NCI-H2196 treated with DMSO at 0.1 percent for 48 hours (cell line): ENCODE results near the gene CCDC137.

Source experiments
- DNase-seq: peaks from one replicate; lab custom pipeline; 2025; ENCODE audit not compliant: unreplicated experiment; lab: John Stamatoyannopoulos, UW

The CCDC137 gene

DNA sequence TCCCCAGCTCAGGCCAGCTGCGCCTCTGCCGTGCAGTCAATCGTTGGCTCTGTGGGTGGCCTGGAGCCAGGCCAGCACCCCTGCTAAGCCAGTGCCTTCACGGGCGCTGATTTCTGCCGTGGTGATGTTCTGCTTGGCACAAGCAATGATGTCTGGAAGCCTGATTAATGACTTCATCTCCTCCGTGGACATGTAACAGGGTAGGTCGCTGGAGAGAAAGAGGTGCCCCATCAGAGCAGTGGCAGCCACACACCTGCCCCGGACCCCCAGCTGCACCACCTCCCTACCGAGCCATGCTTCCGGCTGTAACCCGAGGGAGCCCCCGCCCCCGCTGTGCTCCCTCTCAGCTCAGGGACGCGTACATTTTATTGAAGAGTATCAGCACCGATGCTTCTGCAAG is 15.1 kb downstream of the CCDC137 start:
- peak; percentile 76 for DNase-seq

GRCh38 chr17:81682565-81683207 is 16.1 kb downstream of the CCDC137 start:
- no peak for DNase-seq

DNA sequence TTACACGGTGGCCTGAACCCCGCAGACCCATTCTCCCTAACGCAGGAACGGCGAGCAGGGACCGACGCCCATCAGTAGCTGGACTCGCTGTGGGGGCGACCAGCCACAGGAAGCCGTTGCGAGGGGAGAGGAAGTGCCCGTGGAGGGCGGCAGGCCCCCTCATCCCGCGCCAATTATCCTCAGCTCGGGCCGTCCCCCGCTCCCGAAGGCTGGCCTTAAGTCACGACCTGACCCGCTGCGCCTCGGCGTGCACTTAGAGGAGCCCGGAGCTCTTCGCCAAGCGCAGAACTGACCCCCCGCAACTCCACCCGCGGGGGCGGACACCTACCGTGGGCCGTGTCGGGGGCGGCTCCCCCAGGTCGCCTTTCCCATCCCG is 16.7 kb downstream of the CCDC137 start:
- DNase-seq: no peak

DNA sequence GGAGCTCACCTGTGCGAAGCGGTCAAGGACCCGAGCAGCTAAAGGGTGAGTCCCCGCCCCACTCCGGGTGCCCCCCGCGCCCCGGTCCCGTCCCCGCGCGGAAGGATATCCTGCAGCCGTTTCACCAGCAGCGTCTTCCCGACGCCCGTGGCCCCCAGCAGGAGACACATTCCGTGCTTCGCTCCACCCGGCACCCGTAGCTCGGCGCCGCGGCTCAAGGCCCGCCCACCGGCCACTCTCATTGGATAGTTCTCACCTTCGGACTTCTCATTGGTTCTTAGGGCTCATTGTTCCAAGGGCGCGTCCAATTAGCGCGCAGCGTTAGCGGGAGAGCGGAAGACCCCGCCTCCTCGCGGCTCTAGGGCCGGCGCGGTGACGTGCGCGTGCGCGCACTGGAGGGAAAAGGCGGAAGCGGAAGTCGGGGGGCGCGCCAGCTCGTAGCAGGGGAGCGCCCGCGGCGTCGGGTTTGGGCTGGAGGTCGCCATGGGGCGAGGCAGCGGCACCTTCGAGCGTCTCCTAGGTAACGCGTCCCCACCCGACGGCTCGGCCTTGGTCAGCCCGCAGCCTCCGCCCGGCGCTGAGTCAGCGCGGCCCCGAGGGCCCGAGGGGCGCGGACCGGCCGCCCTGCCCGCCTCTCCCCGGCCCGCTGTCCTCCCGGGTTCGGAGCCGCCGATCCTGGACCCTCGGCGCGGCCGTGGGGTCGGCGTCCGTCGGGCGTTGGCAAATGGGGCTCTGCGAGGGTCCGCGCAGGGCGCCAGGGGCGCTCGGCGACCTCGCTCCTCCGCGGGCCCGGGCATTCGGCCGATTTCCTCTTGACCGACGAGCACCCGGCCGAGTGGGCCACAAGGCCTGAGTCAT is 17.3 kb downstream of the CCDC137 start, which contains the start of the genes ARL16 and HGS:
Gene ARL16, minus strand, starts transcription at position 214 of the 858 bp plus-strand sequence. Its CDS starts 44 bp downstream, at position 170.
Gene HGS, plus strand, starts transcription at position 428 of the 858 bp plus-strand sequence. Its CDS starts 56 bp downstream, at position 484.
- DNase-seq: peak; percentile 99

DNA sequence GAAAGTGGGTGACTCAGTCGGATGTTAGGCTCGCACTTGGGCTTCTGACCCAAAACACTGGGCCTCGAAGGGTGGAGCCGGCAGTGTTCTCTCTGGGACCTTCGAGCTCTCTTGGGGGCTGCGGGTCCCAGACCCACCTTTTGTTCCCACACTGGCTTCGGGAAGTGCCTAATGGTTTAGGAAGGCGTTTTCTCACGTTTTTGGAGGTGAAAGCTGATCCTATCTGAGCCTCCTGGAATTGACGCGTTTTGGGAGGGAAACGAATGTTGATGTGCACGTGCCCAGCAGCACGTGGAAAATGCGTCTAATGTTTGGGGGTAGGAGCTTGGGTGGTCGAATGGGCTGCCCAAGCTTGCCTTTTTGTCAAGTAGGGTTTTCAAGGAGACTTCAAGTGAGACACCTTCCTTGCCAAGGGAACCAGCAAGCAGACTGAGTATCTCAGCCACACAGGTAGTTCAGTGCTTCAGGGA is 17.9 kb downstream of the CCDC137 start:
- no peak for DNase-seq

GRCh38 chr17:81685108-81685507 is 18.6 kb downstream of the CCDC137 start:
- no peak for DNase-seq

DNA sequence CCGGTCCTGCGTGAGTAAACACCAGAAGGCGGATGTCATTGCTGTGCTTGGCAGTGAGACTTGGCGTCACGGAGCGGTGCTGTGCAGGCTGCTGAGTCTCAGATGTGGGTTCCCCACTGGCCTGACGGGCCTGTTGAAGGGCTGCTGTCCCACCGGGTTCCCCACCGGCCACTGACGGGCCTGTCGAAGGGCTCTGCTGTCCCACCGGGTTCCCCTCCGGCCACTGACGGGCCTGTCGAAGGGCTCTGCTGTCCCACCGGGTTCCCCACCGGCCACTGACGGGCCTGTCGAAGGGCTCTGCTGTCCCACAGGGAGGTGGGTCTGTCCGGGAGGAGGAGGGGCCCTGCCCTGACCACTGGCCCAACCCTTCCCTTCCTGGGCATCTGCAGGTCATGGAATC is 20.1 kb downstream of the CCDC137 start:
- no peak for DNase-seq

- DNase-seq: no peak
Observed at GRCh38 chr17:81687770-81688541, 21.4 kb downstream of the CCDC137 start.

GRCh38 chr17:81688616-81689015 is 22.1 kb downstream of the CCDC137 start:
- no peak for DNase-seq

DNA sequence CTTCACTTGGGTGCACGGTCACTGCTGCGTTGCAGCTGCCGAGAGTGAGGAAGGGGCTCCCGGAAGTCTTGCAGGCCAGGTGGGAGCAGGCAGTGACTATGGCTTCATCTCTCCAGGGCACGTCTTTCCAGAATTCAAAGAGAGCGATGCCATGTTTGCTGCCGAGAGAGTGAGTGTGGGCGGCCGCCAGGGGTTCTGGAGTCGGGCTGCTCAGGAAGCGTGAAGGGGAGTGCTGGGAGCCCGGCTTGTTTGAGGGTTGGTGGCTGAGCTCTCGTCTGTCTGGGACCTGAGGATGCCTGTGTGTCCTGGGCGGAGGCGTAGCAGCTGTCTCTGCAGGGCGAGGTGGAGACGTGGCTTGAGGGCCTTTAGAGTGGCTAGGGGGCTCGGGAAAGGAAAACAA is 23.5 kb downstream of the CCDC137 start:
- DNase-seq: no peak

DNA sequence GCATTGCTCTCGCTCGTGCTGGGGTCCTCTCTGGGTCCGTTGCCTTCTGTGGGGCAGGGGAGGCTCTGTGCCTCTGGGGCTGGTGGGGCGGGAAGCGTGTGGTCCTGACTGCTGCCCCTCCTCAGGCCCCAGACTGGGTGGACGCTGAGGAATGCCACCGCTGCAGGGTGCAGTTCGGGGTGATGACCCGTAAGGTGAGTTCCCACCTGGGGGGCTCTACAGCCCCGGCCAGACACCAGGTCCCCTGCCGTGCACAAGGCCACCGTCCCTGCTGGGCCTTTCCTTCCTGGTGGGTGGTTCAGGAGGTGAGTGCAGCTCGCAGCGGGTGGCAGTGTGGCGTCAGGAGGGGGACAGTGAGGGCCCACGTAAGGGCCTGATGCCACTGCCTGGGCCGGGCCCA is 24.0 kb downstream of the CCDC137 start:
- DNase-seq: no peak

DNA sequence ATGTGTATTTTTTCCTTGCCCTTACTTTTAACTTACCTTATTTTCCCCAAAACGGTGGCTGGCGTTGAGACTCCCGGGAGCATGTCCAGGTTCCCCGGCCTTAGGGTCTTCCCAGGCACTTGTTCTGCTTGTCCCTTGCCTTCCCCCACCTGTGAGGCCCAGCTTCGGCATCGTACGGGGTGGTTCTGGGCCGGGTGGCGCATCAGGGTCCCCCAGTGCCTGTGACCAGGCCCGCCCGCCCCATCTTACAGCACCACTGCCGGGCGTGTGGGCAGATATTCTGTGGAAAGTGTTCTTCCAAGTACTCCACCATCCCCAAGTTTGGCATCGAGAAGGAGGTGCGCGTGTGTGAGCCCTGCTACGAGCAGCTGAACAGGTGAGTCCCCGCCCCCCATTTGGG is 24.7 kb downstream of the CCDC137 start:
- no peak for DNase-seq

GRCh38 chr17:81691608-81692007 is 25.1 kb downstream of the CCDC137 start:
- no peak for DNase-seq

DNA sequence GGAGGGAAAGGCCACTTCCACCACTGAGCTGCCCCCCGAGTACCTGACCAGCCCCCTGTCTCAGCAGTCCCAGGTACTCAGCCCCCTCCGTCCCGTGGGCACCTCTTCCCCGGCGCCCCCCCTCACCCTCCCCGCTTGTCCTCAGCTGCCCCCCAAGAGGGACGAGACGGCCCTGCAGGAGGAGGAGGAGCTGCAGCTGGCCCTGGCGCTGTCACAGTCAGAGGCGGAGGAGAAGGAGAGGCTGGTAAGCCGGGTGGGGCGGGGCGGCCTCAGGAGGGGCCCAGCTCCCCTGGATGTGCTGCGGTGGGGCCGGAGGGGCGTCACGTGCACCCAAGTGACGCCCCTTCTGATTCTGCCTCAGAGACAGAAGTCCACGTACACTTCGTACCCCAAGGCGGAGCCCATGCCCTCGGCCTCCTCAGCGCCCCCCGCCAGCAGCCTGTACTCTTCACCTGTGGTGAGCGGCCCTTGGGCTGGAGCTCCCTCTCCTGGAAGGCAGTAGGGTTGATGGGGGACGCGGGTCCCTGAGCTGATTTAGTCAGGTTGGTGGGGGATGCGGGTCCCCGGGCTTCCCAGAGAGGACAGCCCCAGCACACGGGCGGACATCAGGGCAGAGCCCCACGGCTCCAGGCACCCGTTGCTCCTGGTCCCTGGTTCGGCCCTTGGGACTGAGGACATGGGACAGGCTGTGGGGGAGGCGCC is 27.1 kb downstream of the CCDC137 start:
- no peak for DNase-seq

- DNase-seq: no peak
Observed at GRCh38 chr17:81694810-81695209, 28.3 kb downstream of the CCDC137 start.

- no peak for DNase-seq
Observed at GRCh38 chr17:81695211-81695610, 28.7 kb downstream of the CCDC137 start.

DNA sequence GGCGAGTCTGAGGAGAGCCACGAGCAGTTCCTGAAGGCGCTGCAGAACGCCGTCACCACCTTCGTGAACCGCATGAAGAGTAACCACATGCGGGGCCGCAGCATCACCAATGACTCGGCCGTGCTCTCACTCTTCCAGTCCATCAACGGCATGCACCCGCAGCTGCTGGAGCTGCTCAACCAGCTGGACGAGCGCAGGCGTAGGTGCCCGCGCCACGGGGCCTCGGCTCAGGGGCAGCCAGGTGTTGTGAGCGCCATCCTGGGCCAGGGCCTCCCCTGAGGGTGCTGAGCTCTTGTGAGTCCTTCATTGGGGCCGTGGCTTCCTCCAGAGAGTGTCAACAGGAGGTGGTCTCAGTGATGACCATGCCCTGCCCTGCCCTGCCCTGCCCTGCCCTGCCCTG is 29.3 kb downstream of the CCDC137 start:
- DNase-seq: no peak

GRCh38 chr17:81696218-81696941 is 29.8 kb downstream of the CCDC137 start:
- DNase-seq: no peak

DNA sequence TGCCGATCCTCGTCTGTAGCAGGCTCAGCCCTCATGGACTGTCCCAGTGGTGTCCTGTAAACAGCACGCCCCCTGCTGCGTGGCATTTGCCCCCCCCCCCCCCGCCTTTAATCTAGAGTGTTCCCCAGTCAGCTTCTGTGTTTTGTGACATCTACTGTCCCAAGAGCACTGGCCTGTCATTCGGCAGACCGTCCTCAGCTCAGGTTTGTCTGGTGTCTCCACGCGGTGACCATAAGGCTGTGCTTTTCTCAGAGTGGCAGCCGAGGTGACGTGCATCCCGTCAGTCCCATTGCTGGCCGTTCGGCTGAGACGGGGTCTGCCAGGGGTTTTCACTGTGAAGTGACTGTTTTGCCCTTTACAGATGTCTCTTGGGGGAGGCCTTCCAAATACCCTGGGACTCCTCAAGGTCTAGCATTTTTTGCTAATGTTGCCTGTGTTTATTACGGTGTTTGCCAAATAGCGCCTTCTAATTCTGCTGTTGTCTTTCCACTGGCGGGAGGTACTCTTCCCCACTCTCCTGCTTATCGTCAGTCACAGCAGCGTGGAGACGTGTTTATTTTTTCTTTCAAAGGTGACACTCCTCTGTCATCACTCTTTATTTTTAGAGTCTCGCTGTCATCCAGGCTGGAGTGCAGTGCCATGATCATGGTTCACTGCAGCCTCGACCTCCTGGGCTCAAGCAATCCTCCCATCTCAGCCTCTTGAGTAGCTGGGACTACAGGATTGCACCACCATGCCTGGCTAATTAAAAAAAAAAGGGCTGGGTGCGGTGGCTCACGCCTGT is 30.9 kb downstream of the CCDC137 start:
- no peak for DNase-seq
